Nephron progenitor cell (in vitro differentiated cells): ENCODE data around the gene EIF1AD.
A peak's percentile ranks its signal among the peaks of the same experiment; 100 is the strongest.
"Not testable (repeated sequence)": the region's sequence is repeated elsewhere in the genome, so short reads cannot be mapped to it uniquely, and the experiment has no call there.

Source experiments
- DNase-seq: peaks from one replicate; pipeline ENCODE4 v3.0.0; 2021
- H3K27ac Mint-ChIP-seq: 2 replicates; pipeline ENCODE4 v1.8.0; 2021; ENCODE audit warnings: mild to moderate bottlenecking, moderate library complexity, mixed read lengths
- H3K27me3 Mint-ChIP-seq: 2 replicates; pipeline ENCODE4 v1.8.0; 2021; ENCODE audit warnings: mild to moderate bottlenecking, low read depth, mixed read lengths; ENCODE audit not compliant: poor library complexity
- H3K36me3 Mint-ChIP-seq: 2 replicates; pipeline ENCODE4 v1.8.0; 2021; ENCODE audit warnings: low read depth, mixed read lengths
- H3K4me1 Mint-ChIP-seq: 2 replicates; pipeline ENCODE4 v1.8.0; 2021; ENCODE audit warnings: mixed read lengths
- H3K4me3 Mint-ChIP-seq: 2 replicates; pipeline ENCODE4 v1.8.0; 2021; ENCODE audit warnings: mild to moderate bottlenecking, moderate library complexity, mixed read lengths
- H3K9me3 Mint-ChIP-seq: 2 replicates; pipeline ENCODE4 v1.8.0; 2021; ENCODE audit warnings: mild to moderate bottlenecking, moderate library complexity, mixed read lengths
- CTCF ChIP-seq: fragments of 200-600 bp; sonication (generic); IDR thresholded peaks from 2 replicates; pipeline ENCODE4 v1.5.0; 2021; ENCODE audit warnings: antibody characterized with exemption

EIF1AD gene

GRCh38 chr11:66012946-66013761 lies 11.2 kb upstream of the EIF1AD start:
- TF ChIP-seq CTCF: no peak
- no peak for DNase-seq
- no peaks in the 10 kb centered on the region for H3K36me3 Mint-ChIP-seq
- peaks cover 37% of the 10 kb centered on the region for H3K27me3 Mint-ChIP-seq
- peaks cover 14% of the 10 kb centered on the region for H3K4me1 Mint-ChIP-seq
- no peak overlapping the region for H3K4me3 Mint-ChIP-seq
- H3K27ac Mint-ChIP-seq: no peak overlapping the region
- no peaks in the 10 kb centered on the region for H3K9me3 Mint-ChIP-seq

DNA sequence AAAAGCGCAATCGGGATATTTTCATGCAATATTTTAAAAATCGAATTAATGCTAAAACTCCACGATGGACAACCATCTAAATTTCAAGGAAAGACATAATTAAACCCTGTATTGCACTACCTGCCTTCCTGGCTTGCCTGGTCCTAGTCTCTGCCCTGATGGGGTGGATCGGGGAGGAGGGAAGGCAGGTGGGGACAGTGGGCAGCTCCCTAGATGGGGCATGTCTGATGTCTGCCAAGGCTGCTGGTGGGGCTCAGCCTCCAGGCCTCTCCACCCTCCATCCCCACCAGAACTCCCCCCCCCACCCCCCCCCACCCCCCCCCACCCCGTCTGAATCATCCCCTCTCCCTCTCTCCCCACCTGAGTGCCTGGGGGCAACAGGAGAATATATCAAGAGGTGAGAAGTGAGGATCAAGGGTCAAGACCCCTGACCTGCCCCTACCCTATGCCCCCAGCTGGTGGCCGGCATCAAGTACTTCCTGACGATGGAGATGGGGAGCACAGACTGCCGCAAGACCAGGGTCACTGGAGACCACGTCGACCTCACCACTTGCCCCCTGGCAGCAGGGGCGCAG lies 10.5 kb upstream of the EIF1AD start:
- Mint-ChIP-seq H3K27me3 (peaks cover 35% of the 10 kb centered on the region), H3K9me3 (no peaks in the 10 kb centered on the region), H3K36me3 (no peaks in the 10 kb centered on the region), H3K4me1 (peaks cover 18% of the 10 kb centered on the region), H3K27ac (no peak overlapping the region), H3K4me3 (no peak overlapping the region)
- no peak for TF ChIP-seq CTCF
- DNase-seq: no peak

DNA sequence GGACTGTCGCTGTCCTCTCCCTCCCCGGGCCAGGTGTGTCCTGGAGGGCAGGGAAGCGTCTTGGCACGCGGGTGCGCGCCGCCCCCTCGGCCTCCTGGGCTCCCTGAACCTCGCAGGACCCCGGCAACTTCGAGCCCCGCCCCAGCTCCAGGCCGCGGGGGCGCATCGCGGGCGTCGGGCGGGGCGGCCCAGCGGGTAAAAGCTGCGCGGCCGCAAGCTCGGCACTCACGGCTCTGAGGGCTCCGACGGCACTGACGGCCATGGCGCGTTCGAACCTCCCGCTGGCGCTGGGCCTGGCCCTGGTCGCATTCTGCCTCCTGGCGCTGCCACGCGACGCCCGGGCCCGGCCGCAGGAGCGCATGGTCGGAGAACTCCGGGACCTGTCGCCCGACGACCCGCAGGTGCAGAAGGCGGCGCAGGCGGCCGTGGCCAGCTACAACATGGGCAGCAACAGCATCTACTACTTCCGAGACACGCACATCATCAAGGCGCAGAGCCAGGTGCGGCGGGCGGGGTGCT lies 9.9 kb upstream of the EIF1AD start, which contains the start of gene CST6:
Gene CST6, plus strand, starts transcription at position 224 of the 519 bp plus-strand sequence. Its CDS starts 37 bp downstream, at position 261.
- H3K36me3 Mint-ChIP-seq: no peaks in the 10 kb centered on the region
- no peaks in the 10 kb centered on the region for H3K9me3 Mint-ChIP-seq
- no peak for DNase-seq
- H3K4me1 Mint-ChIP-seq: peaks cover 18% of the 10 kb centered on the region
- H3K4me3 Mint-ChIP-seq: no peak within 1 kb of the TSS
- no peak within 1 kb of the TSS for H3K27ac Mint-ChIP-seq
- H3K27me3 Mint-ChIP-seq: peaks cover 35% of the 10 kb centered on the region
- TF ChIP-seq CTCF: no peak

- H3K36me3 Mint-ChIP-seq: no peaks in the 10 kb centered on the region
- H3K4me3 Mint-ChIP-seq: no peak overlapping the region
- H3K27me3 Mint-ChIP-seq: peaks cover 35% of the 10 kb centered on the region
- no peak for DNase-seq
- H3K27ac Mint-ChIP-seq: no peak overlapping the region
- TF ChIP-seq CTCF: no peak
- H3K4me1 Mint-ChIP-seq: peaks cover 18% of the 10 kb centered on the region
- no peaks in the 10 kb centered on the region for H3K9me3 Mint-ChIP-seq
Observed at GRCh38 chr11:66011239-66011784, 9.4 kb upstream of the EIF1AD start.

DNA sequence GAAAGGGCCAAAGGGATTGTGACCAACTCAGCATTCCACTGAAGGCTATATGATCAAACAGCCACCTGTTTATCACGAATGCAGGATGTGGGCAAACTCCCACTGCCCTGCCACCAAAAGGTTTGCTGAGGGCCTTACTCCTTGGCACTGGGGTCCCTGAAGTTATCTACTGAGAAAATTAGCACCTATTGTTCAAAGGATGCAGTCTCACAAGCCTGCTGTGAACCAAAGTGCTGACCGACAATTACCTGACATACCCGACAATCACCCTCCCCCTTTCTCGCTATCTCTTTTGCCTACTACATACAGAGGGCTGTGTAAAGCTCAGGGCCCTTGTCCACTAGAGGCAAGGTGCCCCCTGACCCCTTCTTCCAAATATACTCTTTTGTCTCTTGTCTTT lies 8.1 kb upstream of the EIF1AD start:
- not testable (repeated sequence) for H3K4me3 Mint-ChIP-seq, DNase-seq, H3K36me3 Mint-ChIP-seq, H3K9me3 Mint-ChIP-seq, H3K27ac Mint-ChIP-seq
- H3K4me1 Mint-ChIP-seq: peaks cover 18% of the 10 kb centered on the region
- peaks cover 35% of the 10 kb centered on the region for H3K27me3 Mint-ChIP-seq

- peaks cover 19% of the 10 kb centered on the region for H3K4me1 Mint-ChIP-seq
- H3K36me3 Mint-ChIP-seq: peaks cover 11% of the 10 kb centered on the region
- H3K27ac Mint-ChIP-seq: no peak overlapping the region
- no peak overlapping the region for H3K4me3 Mint-ChIP-seq
- no peaks in the 10 kb centered on the region for H3K9me3 Mint-ChIP-seq
- TF ChIP-seq CTCF: no peak
- DNase-seq: peak; percentile 32
- H3K27me3 Mint-ChIP-seq: peaks cover 30% of the 10 kb centered on the region
Observed at GRCh38 chr11:66008468-66009101, 6.6 kb upstream of the EIF1AD start.
